NCI-H345 treated with DMSO at 0.1 percent for 48 hours (cell line): ENCODE data around the gene FEV.

Experiments used
- DNase-seq: peaks from one replicate; lab custom pipeline; 2025; ENCODE audit not compliant: unreplicated experiment; lab: John Stamatoyannopoulos, UW

The FEV gene

GRCh38 chr2:218979846-218980734 lies 4.9 kb downstream of the FEV start:
- peak; percentile 80 for DNase-seq

GRCh38 chr2:218975060-218975777 lies 9.8 kb downstream of the FEV start:
- no peak for DNase-seq

GRCh38 chr2:218970894-218971293 lies 14.1 kb downstream of the FEV start:
- no peak for DNase-seq

DNA sequence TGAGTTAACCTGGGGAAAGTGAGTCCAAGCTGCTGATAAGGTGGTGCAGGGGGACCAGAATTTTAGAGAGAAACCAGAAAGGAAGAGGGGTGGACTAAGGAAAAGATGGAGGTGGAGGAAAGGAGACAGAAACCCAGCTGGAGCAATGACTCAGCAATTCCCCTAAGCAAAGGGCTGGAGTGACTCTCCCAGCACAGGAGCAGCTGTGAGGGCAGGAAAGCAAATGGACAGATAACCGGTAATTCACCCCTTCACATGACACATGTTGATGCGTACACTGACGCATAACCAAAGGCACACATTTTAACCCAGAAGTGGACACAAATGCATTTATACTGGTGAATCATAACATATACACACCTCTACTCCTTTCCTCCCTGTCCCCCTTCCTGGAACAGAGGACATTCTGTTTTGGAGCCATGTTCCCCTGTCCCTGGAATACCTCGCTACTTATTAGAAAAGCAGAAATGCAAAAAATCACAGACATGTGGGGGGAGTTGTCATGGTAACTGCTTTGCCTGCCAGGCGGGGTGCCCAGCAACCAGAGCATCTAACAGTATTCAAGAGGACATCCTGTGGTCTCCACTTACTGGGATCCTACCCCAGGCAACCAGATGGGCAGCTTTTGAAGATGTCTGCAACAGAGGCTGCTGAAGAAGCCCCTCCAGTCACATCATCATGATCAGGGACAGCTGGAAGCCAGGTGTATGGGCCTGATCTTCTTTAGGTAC lies 20.8 kb downstream of the FEV start:
- peak; percentile 38 for DNase-seq

DNA sequence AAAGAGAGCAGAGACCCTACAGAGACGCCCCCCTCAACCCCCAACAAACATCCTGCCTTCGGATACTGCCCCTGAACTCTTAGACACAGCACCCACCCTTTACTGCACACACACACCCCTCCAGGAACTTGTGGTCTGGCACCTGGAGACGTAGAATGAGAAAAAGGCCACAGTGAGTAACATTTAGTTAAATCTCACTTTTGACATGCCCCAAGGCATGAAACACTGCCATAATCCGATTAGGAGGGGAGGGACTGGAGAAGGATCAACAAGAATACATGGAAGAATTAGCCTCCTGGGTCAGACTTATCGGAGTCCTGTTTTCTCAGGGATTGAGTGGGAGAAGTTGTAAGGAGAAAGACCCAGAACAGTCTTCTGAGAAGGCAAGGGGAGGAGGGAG lies 21.4 kb downstream of the FEV start:
- DNase-seq: no peak

DNA sequence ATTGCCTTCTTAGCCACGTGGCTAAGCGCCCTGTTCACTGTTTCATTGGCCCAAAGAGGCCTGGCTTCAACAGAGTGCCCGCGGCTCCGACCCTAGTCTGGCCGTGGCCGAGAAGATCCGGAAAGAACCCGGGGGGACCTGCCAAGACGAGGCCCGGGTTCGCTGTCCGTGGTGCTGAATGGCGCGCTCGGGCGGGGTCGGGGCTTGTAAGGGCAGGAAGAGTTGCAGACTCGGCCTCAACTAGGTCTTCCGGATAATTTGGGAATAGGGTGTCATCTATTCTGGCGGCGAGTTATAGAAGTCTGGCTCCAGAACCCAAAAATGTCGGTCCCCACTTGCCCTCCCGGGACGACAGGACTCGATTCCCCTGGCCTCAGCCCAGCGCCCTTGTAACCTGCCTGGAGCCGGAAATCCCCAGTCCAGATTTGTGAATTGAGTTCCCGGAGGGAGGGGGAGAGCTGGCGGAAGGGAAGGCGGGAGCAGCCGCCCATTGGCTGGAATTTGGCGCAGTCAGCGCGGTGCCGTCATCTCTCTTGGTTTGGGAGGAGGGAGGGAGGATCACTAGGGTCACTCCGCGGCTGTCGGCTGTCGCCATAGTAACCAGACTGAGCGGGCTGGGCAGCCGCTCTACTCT lies 22.0 kb downstream of the FEV start:
- peak; percentile 96 for DNase-seq

DNA sequence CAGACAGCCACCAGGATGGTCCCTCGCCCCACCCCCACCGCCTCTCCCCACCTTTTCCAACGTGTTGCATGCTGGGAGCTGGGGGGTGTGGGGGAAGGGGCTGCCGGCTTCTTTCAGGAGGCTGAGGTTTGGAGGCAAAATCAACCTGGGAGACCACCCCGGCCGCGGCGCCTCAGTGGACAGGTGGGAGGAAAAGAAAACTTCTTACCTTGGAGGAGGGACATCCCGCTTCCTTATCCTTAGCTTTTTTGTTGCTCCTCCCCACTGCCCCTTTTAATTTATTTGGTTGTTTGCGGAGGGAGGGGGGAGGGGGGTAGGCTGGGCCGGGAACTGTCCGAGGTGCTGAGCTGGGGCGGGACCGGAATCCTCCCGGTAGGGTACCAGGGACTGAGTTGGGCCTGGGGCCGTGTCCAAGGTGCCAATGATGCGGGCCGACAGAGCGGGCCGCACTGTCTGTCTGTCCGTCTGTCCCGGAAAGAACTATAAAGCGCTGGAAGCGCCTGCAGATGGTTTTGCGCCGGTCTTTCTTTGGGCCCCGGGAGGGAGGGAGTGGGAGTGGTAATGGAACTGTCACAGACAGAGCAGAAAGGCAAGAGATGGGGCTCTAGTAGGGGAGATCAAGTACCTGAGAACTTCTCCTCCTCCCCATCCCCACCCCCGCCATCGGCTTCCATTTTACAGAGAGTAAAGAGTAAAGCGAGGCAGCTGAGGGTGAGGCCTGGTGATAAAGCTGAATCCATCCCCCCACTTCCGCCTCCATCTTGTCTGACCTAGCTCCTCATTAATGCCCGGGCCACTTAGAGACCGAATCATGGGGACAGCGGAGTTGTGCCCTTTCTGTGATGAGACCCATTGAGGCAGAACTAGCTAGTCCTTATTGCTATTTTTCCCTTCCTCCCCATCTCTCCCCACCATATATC lies 23.1 kb downstream of the FEV start:
- peak; percentile 59 for DNase-seq

DNA sequence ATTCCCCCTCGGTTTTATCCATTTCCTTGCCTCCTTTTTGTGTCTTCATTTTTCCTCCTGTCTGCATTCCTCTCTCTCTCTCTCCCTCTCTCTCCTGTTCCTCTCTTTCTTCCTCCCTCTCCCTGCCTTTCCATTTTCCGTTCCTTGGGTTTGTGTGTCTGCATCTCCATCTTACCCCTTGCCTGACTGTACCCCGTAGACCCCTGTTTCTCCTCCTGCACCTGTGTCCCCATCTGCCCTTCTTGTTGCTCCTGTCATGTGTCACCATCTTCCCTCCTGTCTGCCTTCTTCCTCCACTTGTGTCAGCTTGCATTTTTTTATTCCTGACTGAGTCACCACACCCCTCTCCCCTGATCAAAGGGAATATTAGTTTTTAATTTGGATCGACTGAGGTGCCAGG lies 23.8 kb downstream of the FEV start:
- no peak for DNase-seq

- DNase-seq: peak; percentile 22
Measured at GRCh38 chr2:218960309-218961165, 24.4 kb downstream of the FEV start.

DNA sequence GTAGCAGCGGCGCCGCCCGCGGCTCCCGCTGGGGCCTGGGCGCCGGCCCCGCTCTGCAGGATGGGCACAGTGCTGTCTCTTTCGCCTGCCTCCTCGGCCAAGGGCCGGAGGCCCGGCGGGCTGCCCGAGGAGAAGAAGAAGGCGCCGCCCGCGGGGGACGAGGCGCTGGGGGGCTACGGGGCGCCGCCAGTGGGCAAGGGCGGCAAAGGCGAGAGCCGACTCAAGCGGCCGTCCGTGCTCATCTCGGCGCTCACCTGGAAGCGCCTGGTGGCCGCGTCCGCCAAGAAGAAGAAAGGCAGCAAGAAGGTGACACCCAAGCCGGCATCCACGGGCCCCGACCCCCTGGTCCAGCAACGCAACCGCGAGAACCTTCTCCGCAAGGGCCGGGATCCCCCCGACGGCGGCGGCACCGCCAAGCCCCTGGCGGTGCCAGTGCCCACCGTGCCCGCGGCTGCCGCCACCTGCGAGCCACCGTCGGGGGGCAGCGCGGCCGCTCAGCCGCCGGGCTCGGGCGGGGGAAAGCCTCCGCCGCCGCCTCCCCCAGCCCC lies 25.1 kb downstream of the FEV start:
- no peak for DNase-seq

DNA sequence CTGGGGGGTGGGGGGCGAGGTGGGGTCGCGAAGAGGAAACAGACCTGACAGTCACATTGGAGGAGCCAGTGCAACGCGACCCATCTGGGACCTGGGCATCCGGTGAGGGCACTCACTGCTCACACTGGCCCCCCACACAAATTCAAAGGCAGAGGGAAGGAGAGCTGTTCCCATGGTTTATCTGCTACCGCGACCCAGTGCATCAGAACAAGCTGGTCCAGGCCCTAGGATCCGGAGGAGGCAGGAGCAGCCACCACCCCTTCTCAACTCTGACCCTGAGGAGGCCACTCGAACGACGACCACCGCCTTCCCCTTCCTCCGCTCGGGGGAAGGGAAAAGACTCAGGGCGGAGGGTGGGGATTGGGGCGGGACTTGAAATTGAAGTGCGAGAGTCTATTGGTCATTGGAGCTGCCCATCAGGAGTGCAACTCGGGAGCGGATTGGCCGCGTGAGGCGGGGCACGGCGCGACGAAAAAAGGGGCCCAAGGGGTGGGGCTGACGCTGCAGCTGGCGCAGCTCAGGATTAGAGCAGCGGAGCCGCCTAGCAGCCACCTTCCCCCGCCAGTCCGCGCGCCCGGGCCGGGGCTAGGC lies 25.7 kb downstream of the FEV start, which contains the start of gene CDK5R2:
TSS of gene CDK5R2 (plus strand) at position 526 of the 591 bp plus-strand sequence. CDS start 155 bp downstream, outside the sequence.
- peak; percentile 82 for DNase-seq

GRCh38 chr2:218958276-218958675 lies 26.7 kb downstream of the FEV start:
- no peak for DNase-seq

DNA sequence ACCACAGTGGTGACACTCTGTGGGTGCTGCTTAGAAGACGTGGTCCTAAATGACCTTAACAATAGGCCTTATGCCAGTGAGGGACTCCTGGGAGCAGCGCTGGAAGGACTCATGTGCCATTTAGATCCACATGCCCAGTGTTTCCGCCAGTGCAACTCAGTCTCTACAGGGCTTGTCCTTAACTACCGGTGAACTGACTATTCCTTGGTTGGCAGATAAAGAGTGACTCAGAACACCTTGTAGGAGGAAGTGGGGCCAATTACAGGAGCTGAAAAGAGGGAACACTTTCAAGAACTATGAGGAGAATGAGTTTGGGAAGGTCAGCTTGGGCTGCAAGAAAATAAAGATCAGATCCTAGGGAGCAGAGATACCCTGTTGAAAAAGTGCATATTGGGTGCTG lies 27.3 kb downstream of the FEV start:
- DNase-seq: no peak

- no peak for DNase-seq
Measured at GRCh38 chr2:218956039-218956438, 28.9 kb downstream of the FEV start.

DNA sequence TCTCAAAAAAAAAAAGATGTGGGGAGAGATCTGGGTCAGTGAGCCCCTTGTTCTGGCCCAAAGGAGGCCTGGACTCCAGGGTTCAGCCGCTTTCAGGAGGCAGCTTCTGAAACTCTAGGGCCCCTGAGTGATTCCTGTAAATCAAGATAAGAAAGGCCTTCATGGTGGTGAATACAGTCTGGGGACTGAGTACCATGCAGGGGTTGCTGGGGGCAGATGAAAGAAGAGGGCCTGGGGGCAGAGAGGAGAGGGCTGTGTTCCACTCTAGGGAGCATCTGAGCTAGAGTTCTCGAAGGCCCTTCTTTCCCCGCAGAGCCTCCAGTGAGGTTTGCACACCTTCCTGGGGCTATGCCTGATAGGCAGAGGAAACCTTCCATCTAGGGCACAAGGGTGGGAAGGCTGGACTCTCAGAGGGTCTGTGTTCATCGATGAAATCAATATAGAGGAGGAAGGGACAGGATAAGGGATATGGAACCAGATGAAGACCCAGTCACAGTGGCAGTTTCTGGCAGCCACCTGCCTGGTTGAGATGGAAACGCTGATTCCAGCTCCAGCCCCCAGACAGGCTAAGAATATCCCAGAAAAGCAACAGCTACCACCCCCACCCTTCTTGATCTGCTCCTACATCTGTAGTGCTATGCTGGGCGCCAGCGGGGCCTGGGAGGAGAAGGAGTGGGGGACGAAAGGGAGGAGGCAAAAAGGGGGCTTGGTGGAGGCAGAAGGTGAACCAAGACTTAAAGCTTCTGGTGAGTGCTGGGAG lies 30.3 kb downstream of the FEV start:
- no peak for DNase-seq

- no peak for DNase-seq
Measured at GRCh38 chr2:218953366-218953954, 31.5 kb downstream of the FEV start.

- DNase-seq: no peak
Measured at GRCh38 chr2:218952160-218952559, 32.8 kb downstream of the FEV start.
